Measurements from ENCODE around the gene RYR3.

DNA sequence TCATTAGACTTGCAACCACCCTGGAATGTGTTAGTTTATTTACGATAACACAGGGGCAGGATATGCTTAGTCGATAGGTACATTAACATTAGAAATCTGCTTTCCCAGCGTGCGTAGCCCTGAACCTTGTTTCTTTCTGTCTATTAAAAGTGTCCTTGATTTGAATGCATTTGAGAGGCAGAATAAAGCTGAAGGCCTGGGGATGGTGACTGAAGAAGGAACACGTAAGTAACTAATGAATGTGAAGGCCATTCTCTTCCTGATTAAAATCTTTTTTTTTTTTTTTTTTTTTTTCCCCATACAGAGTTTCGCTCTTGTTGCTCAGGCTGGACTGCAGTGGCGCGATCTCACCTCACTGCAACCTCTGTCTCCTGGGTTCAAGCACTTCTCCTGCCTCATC is 514.7 kb downstream of the RYR3 start:
- TF ChIP-seq, protein P1, sequence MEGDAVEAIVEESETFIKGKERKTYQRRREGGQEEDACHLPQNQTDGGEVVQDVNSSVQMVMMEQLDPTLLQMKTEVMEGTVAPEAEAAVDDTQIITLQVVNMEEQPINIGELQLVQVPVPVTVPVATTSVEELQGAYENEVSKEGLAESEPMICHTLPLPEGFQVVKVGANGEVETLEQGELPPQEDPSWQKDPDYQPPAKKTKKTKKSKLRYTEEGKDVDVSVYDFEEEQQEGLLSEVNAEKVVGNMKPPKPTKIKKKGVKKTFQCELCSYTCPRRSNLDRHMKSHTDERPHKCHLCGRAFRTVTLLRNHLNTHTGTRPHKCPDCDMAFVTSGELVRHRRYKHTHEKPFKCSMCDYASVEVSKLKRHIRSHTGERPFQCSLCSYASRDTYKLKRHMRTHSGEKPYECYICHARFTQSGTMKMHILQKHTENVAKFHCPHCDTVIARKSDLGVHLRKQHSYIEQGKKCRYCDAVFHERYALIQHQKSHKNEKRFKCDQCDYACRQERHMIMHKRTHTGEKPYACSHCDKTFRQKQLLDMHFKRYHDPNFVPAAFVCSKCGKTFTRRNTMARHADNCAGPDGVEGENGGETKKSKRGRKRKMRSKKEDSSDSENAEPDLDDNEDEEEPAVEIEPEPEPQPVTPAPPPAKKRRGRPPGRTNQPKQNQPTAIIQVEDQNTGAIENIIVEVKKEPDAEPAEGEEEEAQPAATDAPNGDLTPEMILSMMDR (IDR thresholded peaks at IDR 0.05; ENCODE audit: low read depth, low read length) = no peak
- no peak for TF ChIP-seq EZH2phosphoT487 (IDR thresholded peaks at IDR 0.05; ENCODE audit: low read depth)

Data from OCI-LY3 (cell line).